Skeletal muscle tissue (tissue), 4 donors: ENCODE results near the gene HDLBP. TPM values are rescaled to one million over a fixed set of nuclear protein-coding genes. Genes with fewer than 3 reads are reported as not detected.

Experiments
- H3K27ac ChIP-seq: one replicate; pipeline ENCODE4 v1.7.0; 2013; ENCODE audit warnings: mild to moderate bottlenecking, low read depth, low read length, inconsistent platforms
- H3K27me3 ChIP-seq, 3 donors: one replicate each; pipeline ENCODE4 v1.7.0; 2013; ENCODE audit warnings: low read length in 3 of 3; ENCODE audit not compliant: control insufficient read depth in 3 of 3, insufficient read depth in 3 of 3
- H3K36me3 ChIP-seq, 3 donors: one replicate each; pipeline ENCODE4 v1.7.0; 2013; ENCODE audit warnings: low read length in 3 of 3; ENCODE audit not compliant: control insufficient read depth in 3 of 3, insufficient read depth in 3 of 3
- H3K4me1 ChIP-seq, 3 donors: one replicate each; pipeline ENCODE4 v1.7.0; 2013; ENCODE audit warnings: low read length in 3 of 3, mild to moderate bottlenecking in 3 of 3; ENCODE audit not compliant: control insufficient read depth in 3 of 3, insufficient read depth in 3 of 3
- H3K4me3 ChIP-seq, 3 donors: one replicate each; pipeline ENCODE4 v1.7.0; 2013; ENCODE audit warnings: low read length in 3 of 3
- H3K9ac ChIP-seq, 3 donors: one replicate each; pipeline ENCODE4 v1.7.0; 2013; ENCODE audit warnings: low read length in 3 of 3, mild to moderate bottlenecking in 3 of 3, moderate library complexity in 2 of 3, low read depth in 1 of 3
- H3K9me3 ChIP-seq, 3 donors: one replicate each; pipeline ENCODE4 v1.7.0; 2013; ENCODE audit warnings: low read length in 3 of 3; ENCODE audit not compliant: control insufficient read depth in 3 of 3
- total RNA-seq: library from RNA; depleted of rRNA; stranded (reverse); fragments of >200 nt; gene quantifications from one replicate; pipeline ENCODE4 v1.2.3, GENCODE V29; 2014
- donor health status: Osteomylitis.

HDLBP gene
- total RNA-seq, 1 donor from 2014 or later = 473 TPM

GRCh38 chr2:241263061-241263460 lies 52.4 kb downstream of the HDLBP start:
- Histone ChIP-seq H3K27me3 (no peaks in the 10 kb centered on the region), H3K9ac (no peak overlapping the region), H3K9me3 (no peaks in the 10 kb centered on the region), H3K4me1 (peaks cover 0 to 2% (median 0%) of the 10 kb centered on the region in 3 donors), H3K27ac (no peak overlapping the region), H3K4me3 (no peak overlapping the region), H3K36me3 (peaks cover 59 to 70% (median 67%) of the 10 kb centered on the region in 3 donors)

- Histone ChIP-seq H3K9me3 (no peaks in the 10 kb centered on the region), H3K4me3 (no peak overlapping the region), H3K4me1 (peaks cover 0 to 2% (median 0%) of the 10 kb centered on the region in 3 donors), H3K27ac (no peak overlapping the region), H3K36me3 (peaks cover 55 to 66% (median 65%) of the 10 kb centered on the region in 3 donors), H3K27me3 (no peaks in the 10 kb centered on the region), H3K9ac (no peak overlapping the region)
Measured at GRCh38 chr2:241261628-241262027, 53.8 kb downstream of the HDLBP start.

GRCh38 chr2:241260911-241261310 lies 54.6 kb downstream of the HDLBP start:
- peaks cover 0 to 2% (median 0%) of the 10 kb centered on the region in 3 donors for H3K4me1 ChIP-seq
- peaks cover 58 to 68% (median 65%) of the 10 kb centered on the region in 3 donors for H3K36me3 ChIP-seq
- no peaks in the 10 kb centered on the region for H3K27me3 ChIP-seq
- no peak overlapping the region for H3K9ac ChIP-seq
- H3K27ac ChIP-seq = no peak overlapping the region
- H3K4me3 ChIP-seq = no peak overlapping the region
- H3K9me3 ChIP-seq = no peaks in the 10 kb centered on the region

GRCh38 chr2:241258505-241259280 lies 56.8 kb downstream of the HDLBP start:
- Histone ChIP-seq H3K9ac (no peak overlapping the region), H3K27ac (no peak overlapping the region), H3K4me3 (no peak overlapping the region), H3K4me1 (peaks cover 0 to 2% (median 0%) of the 10 kb centered on the region in 3 donors), H3K27me3 (no peaks in the 10 kb centered on the region), H3K36me3 (peaks cover 65 to 77% (median 72%) of the 10 kb centered on the region in 3 donors), H3K9me3 (no peaks in the 10 kb centered on the region)

- Histone ChIP-seq H3K27ac (no peak overlapping the region), H3K4me1 (peaks cover 0 to 2% (median 0%) of the 10 kb centered on the region in 3 donors), H3K36me3 (peaks cover 65 to 77% (median 72%) of the 10 kb centered on the region in 3 donors), H3K4me3 (no peak overlapping the region), H3K9me3 (no peaks in the 10 kb centered on the region), H3K9ac (no peak overlapping the region), H3K27me3 (no peaks in the 10 kb centered on the region)
Measured at GRCh38 chr2:241257419-241258032, 57.9 kb downstream of the HDLBP start.

GRCh38 chr2:241256168-241256545 lies 59.3 kb downstream of the HDLBP start:
- Histone ChIP-seq H3K27ac (no peak overlapping the region), H3K4me1 (no peaks in the 10 kb centered on the region), H3K36me3 (peaks cover 62 to 77% (median 70%) of the 10 kb centered on the region in 3 donors), H3K9ac (no peak overlapping the region), H3K4me3 (no peak overlapping the region), H3K9me3 (no peaks in the 10 kb centered on the region), H3K27me3 (no peaks in the 10 kb centered on the region)

GRCh38 chr2:241255542-241256167 lies 59.8 kb downstream of the HDLBP start:
- no peak overlapping the region for H3K27ac ChIP-seq
- no peak overlapping the region for H3K9ac ChIP-seq
- H3K9me3 ChIP-seq = no peaks in the 10 kb centered on the region
- H3K4me3 ChIP-seq = no peak overlapping the region
- H3K27me3 ChIP-seq = no peaks in the 10 kb centered on the region
- no peaks in the 10 kb centered on the region for H3K4me1 ChIP-seq
- peaks cover 63 to 78% (median 71%) of the 10 kb centered on the region in 3 donors for H3K36me3 ChIP-seq

GRCh38 chr2:241254904-241255351 lies 60.5 kb downstream of the HDLBP start:
- Histone ChIP-seq H3K4me3 (no peak overlapping the region), H3K27ac (no peak overlapping the region), H3K27me3 (no peaks in the 10 kb centered on the region), H3K4me1 (no peaks in the 10 kb centered on the region), H3K36me3 (peaks cover 65 to 81% (median 72%) of the 10 kb centered on the region in 3 donors), H3K9me3 (no peaks in the 10 kb centered on the region), H3K9ac (no peak overlapping the region)

- H3K4me1 ChIP-seq = peaks cover 14 to 15% (median 14%) of the 10 kb centered on the region in 3 donors
- H3K27ac ChIP-seq = no peak overlapping the region
- H3K9ac ChIP-seq = no peak overlapping the region
- H3K27me3 ChIP-seq = no peaks in the 10 kb centered on the region
- H3K4me3 ChIP-seq = no peak overlapping the region
- peaks cover 80 to 86% (median 85%) of the 10 kb centered on the region in 3 donors for H3K36me3 ChIP-seq
- H3K9me3 ChIP-seq = no peaks in the 10 kb centered on the region
Measured at GRCh38 chr2:241252778-241253475, 62.5 kb downstream of the HDLBP start.
